GM12872 (cell line): ENCODE results near the gene ANKRD33B.

ENCODE experiments used
- CTCF ChIP-seq: IDR thresholded peaks from 3 replicates; pipeline ENCODE4 v1.5.1; 2011; ENCODE audit warnings: low read depth, mild to moderate bottlenecking, low read length, moderate library complexity; ENCODE audit not compliant: insufficient read depth

ANKRD33B gene

GRCh38 chr5:10604975-10605374, 41.1 kb downstream of the ANKRD33B start:
- no peak for TF ChIP-seq CTCF

DNA sequence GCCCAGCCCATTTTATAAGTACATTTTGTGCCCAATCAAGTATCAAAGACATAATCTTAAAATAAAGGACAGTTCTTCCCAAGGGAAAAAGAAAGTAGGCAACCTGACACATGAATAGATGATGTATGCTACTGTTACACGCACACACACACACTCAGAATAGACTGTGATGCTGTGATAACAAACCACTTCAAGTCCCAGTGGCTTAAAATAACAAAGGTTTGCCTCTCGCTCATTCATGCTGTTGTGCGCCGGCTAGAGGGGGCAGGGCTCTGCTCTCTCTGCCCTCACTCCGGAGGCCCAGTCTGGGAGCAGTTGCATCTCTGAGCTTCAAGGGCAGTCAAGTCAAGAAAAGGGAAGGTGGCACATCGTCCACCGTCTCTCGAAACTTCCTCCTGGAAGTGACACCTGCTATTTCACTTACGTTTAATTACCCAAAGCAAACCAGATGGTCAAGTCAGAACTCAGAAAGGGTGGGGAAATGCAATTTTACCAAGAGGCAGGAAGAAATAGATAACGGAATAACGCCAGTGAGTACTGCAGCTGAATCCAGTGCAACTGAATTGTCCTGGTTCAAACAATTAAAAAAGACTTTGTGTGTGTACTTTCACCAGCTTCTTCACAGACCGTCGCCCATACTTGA, 43.3 kb downstream of the ANKRD33B start:
- no peak for TF ChIP-seq CTCF

- peak; percentile 38; the same call in 1 of the 3 replicates for TF ChIP-seq CTCF
Measured at GRCh38 chr5:10607666-10608073, 43.8 kb downstream of the ANKRD33B start.

DNA sequence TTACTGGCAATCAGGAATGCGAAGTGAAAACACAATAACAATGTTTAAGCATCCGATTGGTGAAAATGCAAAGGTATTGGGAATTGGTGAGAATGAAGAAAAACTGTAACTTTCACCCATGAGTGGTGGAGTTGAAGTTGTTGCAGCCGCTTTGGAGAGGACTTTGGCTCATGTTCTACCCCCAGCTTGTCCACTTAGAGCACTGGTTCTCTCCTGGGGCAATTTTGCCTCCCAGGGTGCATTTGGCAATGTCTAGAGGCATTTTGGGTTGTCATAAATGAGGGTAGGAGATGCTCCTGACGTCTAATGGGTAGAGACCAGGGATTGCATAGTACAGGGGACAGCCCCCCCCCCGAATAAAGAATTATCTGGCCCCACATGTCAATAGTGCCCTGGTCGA, 46.2 kb downstream of the ANKRD33B start:
- TF ChIP-seq CTCF = no peak

- TF ChIP-seq CTCF = no peak
Measured at GRCh38 chr5:10611290-10611689, 47.4 kb downstream of the ANKRD33B start.

DNA sequence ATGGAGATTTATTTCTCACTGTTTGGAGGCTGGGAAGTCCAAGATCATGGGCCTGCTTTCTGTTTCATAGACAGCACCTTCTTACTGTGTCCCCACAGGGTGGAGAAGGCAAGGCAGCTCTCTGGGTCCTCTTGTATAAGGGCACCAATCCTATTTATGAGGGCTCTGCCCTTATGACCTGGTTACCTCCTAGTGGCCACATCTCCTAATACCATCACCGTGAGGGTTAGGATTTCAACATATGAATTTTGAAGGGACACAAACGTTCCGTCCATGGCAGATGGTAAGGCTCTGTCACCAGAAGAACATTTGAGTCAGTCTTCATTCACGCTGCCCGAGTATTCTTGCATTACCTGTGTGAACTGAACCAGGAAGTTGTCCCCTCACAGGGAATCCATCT, 48.4 kb downstream of the ANKRD33B start:
- peak; percentile 47; the same call in 2 of the 3 replicates for TF ChIP-seq CTCF

DNA sequence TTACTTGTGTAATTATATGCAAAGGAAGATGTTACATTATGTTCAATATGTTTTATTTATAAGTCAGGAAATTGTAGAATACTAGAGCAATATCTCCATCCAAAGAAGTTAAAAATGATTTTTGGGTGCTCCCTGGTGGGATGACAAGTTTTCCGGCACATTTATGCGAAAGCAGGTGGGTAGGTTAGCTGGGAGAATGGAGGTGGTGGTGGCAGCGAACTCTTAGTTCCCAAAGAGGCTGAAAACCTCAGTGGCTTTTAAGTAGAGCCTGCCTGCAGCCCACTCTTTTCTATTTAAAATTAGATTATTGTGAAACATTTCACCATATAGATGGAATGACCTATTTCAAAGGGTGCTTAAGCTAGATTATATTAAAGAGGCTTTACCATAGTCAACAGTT, 51.8 kb downstream of the ANKRD33B start:
- no peak for TF ChIP-seq CTCF

DNA sequence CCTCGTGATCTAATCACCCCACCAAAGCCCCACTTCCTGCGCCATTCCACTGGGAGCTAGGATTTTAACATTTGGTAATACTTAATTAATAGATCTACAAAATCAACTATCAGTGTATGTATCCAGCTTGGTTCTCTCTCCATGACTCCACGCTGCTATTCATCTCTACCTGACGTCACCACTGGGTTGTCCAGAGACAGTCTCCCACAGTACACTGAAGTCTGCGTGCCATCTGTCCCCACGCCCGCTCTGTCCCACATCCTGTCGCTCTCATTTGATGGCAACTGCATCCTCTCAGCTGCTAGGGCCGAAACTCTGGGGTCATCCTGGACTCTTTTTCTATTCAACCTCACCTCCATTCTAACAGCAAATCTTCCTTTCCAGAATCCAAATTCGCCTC, 53.2 kb downstream of the ANKRD33B start:
- TF ChIP-seq CTCF = no peak
